Measurements from ENCODE around the gene MYMX.

Gene MYMX

DNA sequence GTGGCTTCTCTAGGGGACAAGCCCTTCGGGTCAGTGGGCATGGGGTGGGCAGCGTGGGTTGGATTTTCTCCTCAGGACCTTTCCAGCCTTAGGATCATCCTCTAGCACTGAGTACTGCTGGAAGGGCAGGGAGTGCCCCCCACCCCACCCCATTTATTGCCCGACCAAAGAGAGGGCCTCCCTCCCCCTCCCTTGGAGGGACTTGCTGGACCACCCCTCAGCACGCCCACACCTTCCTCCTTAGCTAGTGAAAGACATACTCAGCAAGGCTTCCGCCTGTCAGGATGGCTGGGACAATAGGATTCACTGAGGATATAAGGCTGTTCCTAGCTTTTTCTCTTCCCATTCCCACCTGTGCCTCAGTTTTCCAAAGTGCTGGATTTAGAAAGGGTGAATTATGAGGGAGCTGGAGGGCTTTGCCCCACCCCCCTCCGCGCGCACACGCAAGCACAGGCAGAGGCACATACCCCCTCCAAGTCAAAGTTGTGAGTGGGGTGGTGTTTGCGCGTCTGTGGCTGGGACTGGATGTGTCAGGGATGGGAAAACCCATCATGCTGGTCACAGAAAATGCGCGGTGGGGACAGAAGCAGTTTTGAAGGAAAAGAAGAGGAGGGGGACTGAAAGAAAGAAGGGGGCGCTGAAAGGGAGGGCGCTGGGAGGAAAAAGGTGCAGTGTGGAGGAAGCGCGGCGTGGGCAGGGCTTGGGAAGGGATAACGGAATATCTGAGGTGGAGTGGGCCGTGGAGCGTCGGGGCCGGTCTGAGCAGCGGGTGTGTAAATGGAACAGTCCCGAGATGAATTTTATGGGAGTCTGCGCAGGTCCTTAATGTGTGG lies 6.0 kb downstream of the MYMX start:
- ChIA-PET POLR2A (interaction anchor here (0.7 to 3.0 kb wide), 3 partner anchors 24 to 42 kb away, joined by 4 to 11 read pairs (median 9); partner anchors contain the start of gene HSP90AB1), CTCF (interaction anchor here (0.7 to 5.8 kb wide), 14 partner anchors 8 to 533 kb away, joined by 3 to 96 read pairs (median 4); partner anchors contain the start of gene HSP90AB1)
- Histone ChIP-seq H3K9me3 (ENCODE audit: control extremely low read depth in 1 of 5, control insufficient read depth in 4 of 5, insufficient read depth in 2 of 5, low read depth in 1 of 5, low read length in 4 of 5) (no peaks in the 10 kb centered on the region), H3K27ac (ENCODE audit: insufficient read depth in 1 of 2, low read depth in 1 of 2, low read length in 2 of 2, poor library complexity in 1 of 2, severe bottlenecking in 2 of 2) (no peak overlapping the region), H3K4me1 (ENCODE audit: control extremely low read depth in 1 of 4, control insufficient read depth in 4 of 4, insufficient read depth in 4 of 4, low read length in 3 of 4) (peaks cover 0 to 89% (median 72%) of the 10 kb centered on the region in 4 experiments), H3K27me3 (replicated peaks in 2 of 5; ENCODE audit: control insufficient read depth in 4 of 5, insufficient read depth in 5 of 5, low read length in 4 of 5) (no peaks in the 10 kb centered on the region), H3K36me3 (ENCODE audit: control insufficient read depth in 4 of 4, insufficient read depth in 4 of 4, low read length in 3 of 4) (peaks cover 0 to 8% (median 0%) of the 10 kb centered on the region in 4 experiments), H3K4me3 (ENCODE audit: control insufficient read depth in 1 of 7, extremely low read depth in 1 of 7, insufficient read depth in 4 of 7, low read depth in 2 of 7, low read length in 6 of 7) (peak overlapping the region in 6 of 7 experiments; percentile 42 to 78 (median 60))
- WGBS (ENCODE audit: insufficient coverage) = 9% methylated on average over 19 of the region's 26 CpGs
- peak in 1 of 3 donors; percentile 23 for DNase-seq

DNA sequence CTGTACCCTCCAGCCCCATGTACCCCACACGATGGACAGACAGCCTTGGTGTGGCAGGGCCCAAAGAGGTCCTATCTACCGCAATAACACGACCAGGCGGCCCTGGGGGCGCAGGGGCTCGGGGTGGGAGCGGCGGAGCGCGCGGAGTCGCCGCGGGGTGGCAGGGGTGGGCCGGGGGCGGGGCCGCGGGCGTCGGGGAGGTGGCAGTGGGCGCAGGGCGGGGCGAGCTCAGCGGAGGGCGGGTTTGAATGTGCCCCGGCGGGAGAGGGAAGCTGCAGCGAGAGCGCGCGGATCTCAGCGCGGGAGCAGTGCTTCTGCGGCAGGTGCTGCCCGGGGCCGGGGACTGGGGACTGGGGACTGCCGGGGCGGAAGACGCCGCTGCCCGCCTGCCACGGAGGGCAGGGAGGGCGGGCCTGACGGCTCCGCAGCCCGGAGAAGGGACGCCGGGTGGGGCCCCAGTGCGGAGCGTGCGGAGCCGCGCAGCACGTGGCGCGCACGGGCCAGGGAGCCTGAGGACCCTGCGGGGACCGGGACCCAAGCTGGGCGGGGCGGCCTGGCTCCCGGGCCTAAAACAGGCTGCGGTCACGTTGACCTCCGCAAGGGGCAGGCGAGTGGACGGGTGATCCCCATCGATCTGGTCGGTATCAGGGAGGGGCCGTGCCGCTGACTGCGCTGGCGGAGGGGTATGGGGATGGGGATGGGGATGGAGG lies 6.7 kb downstream of the MYMX start, which contains the start of gene SLC29A1:
TSS of gene SLC29A1 (plus strand) at position 277 of the 710 bp plus-strand sequence. CDS start 3,719 bp downstream, outside the sequence.
- Histone ChIP-seq H3K4me3 (ENCODE audit: control insufficient read depth in 1 of 7, extremely low read depth in 1 of 7, insufficient read depth in 4 of 7, low read depth in 2 of 7, low read length in 6 of 7) (peak within 1 kb of the TSS; percentile 10 to 78 (median 61)), H3K9me3 (ENCODE audit: control extremely low read depth in 1 of 5, control insufficient read depth in 4 of 5, insufficient read depth in 2 of 5, low read depth in 1 of 5, low read length in 4 of 5) (no peaks in the 10 kb centered on the region), H3K27ac (ENCODE audit: insufficient read depth in 1 of 2, low read depth in 1 of 2, low read length in 2 of 2, poor library complexity in 1 of 2, severe bottlenecking in 2 of 2) (peak within 1 kb of the TSS in 1 of 2 experiments; percentile 6), H3K4me1 (ENCODE audit: control extremely low read depth in 1 of 4, control insufficient read depth in 4 of 4, insufficient read depth in 4 of 4, low read length in 3 of 4) (peaks cover 0 to 83% (median 65%) of the 10 kb centered on the region in 4 experiments), H3K27me3 (replicated peaks in 2 of 5; ENCODE audit: control insufficient read depth in 4 of 5, insufficient read depth in 5 of 5, low read length in 4 of 5) (no peaks in the 10 kb centered on the region), H3K36me3 (ENCODE audit: control insufficient read depth in 4 of 4, insufficient read depth in 4 of 4, low read length in 3 of 4) (peaks cover 0 to 15% (median 0%) of the 10 kb centered on the region in 4 experiments)
- ChIA-PET POLR2A (interaction anchor here (1.5 to 3.0 kb wide), 2 partner anchors 10 to 24 kb away, joined by 4 to 11 read pairs; partner anchors contain the start of gene HSP90AB1), CTCF (interaction anchor here (1.0 to 5.8 kb wide), 12 partner anchors 10 to 534 kb away, joined by 3 to 96 read pairs (median 4); partner anchors contain the start of gene HSP90AB1)
- peak; percentile 80 to 89 (median 88) for DNase-seq
- 0% methylated on average over 49 of the region's 73 CpGs for WGBS (ENCODE audit: insufficient coverage)

DNA sequence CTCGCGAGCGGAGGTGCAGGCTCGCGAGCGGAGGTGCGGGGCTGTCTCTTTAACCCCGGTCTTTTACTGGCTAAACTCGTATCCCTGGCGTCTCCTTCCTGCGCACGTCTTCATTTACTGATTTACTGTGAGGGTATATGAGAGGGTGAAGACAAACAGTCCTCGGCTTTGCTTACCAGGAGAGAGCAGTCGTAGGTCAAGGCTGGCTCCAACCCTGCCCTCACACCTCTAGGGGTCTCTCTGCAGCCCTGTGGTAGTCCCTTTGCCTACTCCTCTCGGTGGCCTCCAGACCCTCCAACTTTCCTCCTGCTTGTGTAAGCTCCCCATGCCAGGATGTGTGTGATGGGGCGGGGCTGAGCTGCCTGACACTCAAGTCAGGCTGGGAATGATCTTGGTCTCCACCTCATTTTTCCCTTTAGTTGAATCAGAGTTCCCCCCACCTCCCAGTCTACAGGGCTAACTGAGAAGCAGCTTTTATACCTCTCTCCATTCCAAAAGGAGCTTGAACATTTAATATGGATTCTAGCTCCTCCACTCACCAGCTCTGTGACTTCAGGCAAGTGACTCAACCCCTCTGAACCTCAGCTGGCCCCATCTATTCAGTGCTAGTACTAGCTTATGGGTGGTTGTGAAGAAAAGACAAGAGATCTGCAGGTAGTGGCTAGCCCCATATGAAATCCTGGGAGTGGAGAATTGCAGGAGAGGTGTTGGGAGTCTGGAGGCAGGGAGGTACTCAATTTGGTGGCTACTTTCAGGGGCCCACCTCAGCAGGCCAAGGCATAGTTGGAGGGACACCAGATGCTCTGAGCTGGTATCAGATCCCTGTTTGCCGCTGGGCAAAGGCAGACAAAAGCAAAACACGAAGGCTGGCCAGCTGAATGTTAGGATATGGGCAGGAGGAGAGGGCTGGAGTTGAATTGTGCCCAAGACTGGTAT lies 7.6 kb downstream of the MYMX start:
- Histone ChIP-seq H3K36me3 (ENCODE audit: control insufficient read depth in 4 of 4, insufficient read depth in 4 of 4, low read length in 3 of 4) (peaks cover 0 to 24% (median 4%) of the 10 kb centered on the region in 4 experiments), H3K27ac (ENCODE audit: insufficient read depth in 1 of 2, low read depth in 1 of 2, low read length in 2 of 2, poor library complexity in 1 of 2, severe bottlenecking in 2 of 2) (peak overlapping the region in 1 of 2 experiments; percentile 6), H3K9me3 (ENCODE audit: control extremely low read depth in 1 of 5, control insufficient read depth in 4 of 5, insufficient read depth in 2 of 5, low read depth in 1 of 5, low read length in 4 of 5) (no peaks in the 10 kb centered on the region), H3K4me1 (ENCODE audit: control extremely low read depth in 1 of 4, control insufficient read depth in 4 of 4, insufficient read depth in 4 of 4, low read length in 3 of 4) (peaks cover 0 to 74% (median 57%) of the 10 kb centered on the region in 4 experiments), H3K4me3 (ENCODE audit: control insufficient read depth in 1 of 7, extremely low read depth in 1 of 7, insufficient read depth in 4 of 7, low read depth in 2 of 7, low read length in 6 of 7) (peak overlapping the region in 6 of 7 experiments; percentile 39 to 76 (median 60)), H3K27me3 (replicated peaks in 2 of 5; ENCODE audit: control insufficient read depth in 4 of 5, insufficient read depth in 5 of 5, low read length in 4 of 5) (no peaks in the 10 kb centered on the region)
- ChIA-PET CTCF (interaction anchor here (0.9 to 5.8 kb wide), 18 partner anchors 11 to 535 kb away, joined by 3 to 96 read pairs (median 4); partner anchors contain the start of gene HSP90AB1), POLR2A (interaction anchor here (1.5 to 3.0 kb wide), 2 partner anchors 9 to 23 kb away, joined by 4 to 11 read pairs; partner anchors contain the start of gene HSP90AB1)
- no peak for DNase-seq
- WGBS (ENCODE audit: insufficient coverage) = 13% methylated on average over 3 of the region's 18 CpGs

DNA sequence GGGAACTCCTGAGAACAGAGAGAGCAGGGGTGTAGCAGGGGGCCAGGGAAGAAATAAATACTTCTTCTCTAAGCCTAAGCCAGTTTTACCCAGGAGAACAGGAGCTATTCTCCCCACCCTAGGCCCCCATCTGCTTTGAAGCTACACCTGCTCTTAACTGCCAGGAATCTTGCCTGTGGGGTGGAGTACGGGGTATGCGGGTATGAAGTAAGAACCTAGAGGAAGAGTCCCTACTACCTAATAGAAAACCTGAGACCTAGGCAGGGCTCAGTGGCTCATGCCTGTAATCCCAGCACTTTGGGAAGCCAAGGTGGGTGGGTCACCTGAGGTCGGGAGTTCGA lies 8.2 kb downstream of the MYMX start:
- H3K4me3 ChIP-seq (ENCODE audit: control insufficient read depth in 1 of 7, extremely low read depth in 1 of 7, insufficient read depth in 4 of 7, low read depth in 2 of 7, low read length in 6 of 7) = peak overlapping the region in 1 of 7 experiments; percentile 76
- H3K36me3 ChIP-seq (ENCODE audit: control insufficient read depth in 4 of 4, insufficient read depth in 4 of 4, low read length in 3 of 4) = peaks cover 0 to 30% (median 9%) of the 10 kb centered on the region in 4 experiments
- no peaks in the 10 kb centered on the region for H3K27me3 ChIP-seq (replicated peaks in 2 of 5; ENCODE audit: control insufficient read depth in 4 of 5, insufficient read depth in 5 of 5, low read length in 4 of 5)
- POLR2A ChIA-PET = interaction anchor here (1.5 to 3.0 kb wide), 2 partner anchors 9 to 22 kb away, joined by 4 to 11 read pairs; partner anchors contain the start of gene HSP90AB1
- H3K27ac ChIP-seq (ENCODE audit: insufficient read depth in 1 of 2, low read depth in 1 of 2, low read length in 2 of 2, poor library complexity in 1 of 2, severe bottlenecking in 2 of 2) = no peak overlapping the region
- WGBS (ENCODE audit: insufficient coverage) = 100% methylated on average over 2 of the region's 4 CpGs
- no peak for DNase-seq
- CTCF ChIA-PET = interaction anchor here (0.9 to 5.8 kb wide), 15 partner anchors 11 to 127 kb away, joined by 3 to 96 read pairs (median 4); partner anchors contain the start of gene HSP90AB1
- H3K9me3 ChIP-seq (ENCODE audit: control extremely low read depth in 1 of 5, control insufficient read depth in 4 of 5, insufficient read depth in 2 of 5, low read depth in 1 of 5, low read length in 4 of 5) = no peaks in the 10 kb centered on the region
- H3K4me1 ChIP-seq (ENCODE audit: control extremely low read depth in 1 of 4, control insufficient read depth in 4 of 4, insufficient read depth in 4 of 4, low read length in 3 of 4) = peaks cover 0 to 70% (median 53%) of the 10 kb centered on the region in 4 experiments

DNA sequence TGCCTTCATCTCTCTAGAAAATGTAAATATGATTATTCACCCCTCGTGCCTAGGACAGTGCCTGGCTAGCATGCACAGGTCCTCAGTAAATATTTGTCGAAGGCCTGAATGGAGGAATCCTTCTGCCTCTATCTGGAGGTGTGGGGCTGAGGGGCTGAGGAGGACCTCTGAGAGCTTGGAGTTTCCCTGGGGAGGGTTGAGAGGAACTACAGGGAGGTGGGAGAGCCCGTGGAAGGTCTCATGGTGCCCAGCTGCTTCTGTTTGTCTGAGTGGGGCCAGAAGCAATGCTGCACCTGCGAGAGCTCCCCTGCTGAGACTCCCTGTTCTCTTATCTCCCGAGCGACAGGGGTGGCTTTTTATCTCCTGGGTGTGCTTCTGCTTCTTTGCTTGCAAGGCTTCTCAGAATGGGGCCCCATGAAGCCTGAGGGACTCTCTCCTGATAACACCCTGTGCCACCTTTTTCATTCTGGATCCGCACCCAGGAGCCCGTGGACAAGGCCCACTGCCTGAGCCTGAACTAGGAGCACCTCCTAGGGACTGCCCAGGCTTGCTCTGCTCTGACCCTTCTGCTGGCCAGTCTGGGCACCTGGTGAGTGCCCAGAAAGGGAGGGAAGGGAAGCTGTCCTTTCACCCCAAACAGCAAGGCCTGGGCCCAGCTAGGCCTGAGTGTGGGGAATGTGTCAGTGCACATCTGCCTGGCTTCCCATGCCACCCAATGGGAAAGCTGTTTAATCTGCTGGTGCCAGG lies 9.0 kb downstream of the MYMX start:
- POLR2A ChIA-PET = interaction anchor here (3.0 kb wide), 1 partner anchor 22 kb away, joined by 11 read pairs; the partner anchor contains the start of gene HSP90AB1
- peak overlapping the region in 1 of 2 experiments; percentile 55 for H3K27ac ChIP-seq (ENCODE audit: insufficient read depth in 1 of 2, low read depth in 1 of 2, low read length in 2 of 2, poor library complexity in 1 of 2, severe bottlenecking in 2 of 2)
- CTCF ChIA-PET = interaction anchor here (0.6 to 5.8 kb wide), 7 partner anchors 10 to 128 kb away, joined by 3 to 96 read pairs (median 4); partner anchors contain the start of gene HSP90AB1
- no peaks in the 10 kb centered on the region for H3K9me3 ChIP-seq (ENCODE audit: control extremely low read depth in 1 of 5, control insufficient read depth in 4 of 5, insufficient read depth in 2 of 5, low read depth in 1 of 5, low read length in 4 of 5)
- peak overlapping the region in 1 of 7 experiments; percentile 5 for H3K4me3 ChIP-seq (ENCODE audit: control insufficient read depth in 1 of 7, extremely low read depth in 1 of 7, insufficient read depth in 4 of 7, low read depth in 2 of 7, low read length in 6 of 7)
- no peaks in the 10 kb centered on the region for H3K27me3 ChIP-seq (replicated peaks in 2 of 5; ENCODE audit: control insufficient read depth in 4 of 5, insufficient read depth in 5 of 5, low read length in 4 of 5)
- DNase-seq = peak in 1 of 3 donors; percentile 49
- peaks cover 0 to 38% (median 16%) of the 10 kb centered on the region in 4 experiments for H3K36me3 ChIP-seq (ENCODE audit: control insufficient read depth in 4 of 4, insufficient read depth in 4 of 4, low read length in 3 of 4)
- peaks cover 0 to 64% (median 50%) of the 10 kb centered on the region in 4 experiments for H3K4me1 ChIP-seq (ENCODE audit: control extremely low read depth in 1 of 4, control insufficient read depth in 4 of 4, insufficient read depth in 4 of 4, low read length in 3 of 4)
- WGBS (ENCODE audit: insufficient coverage) = 86% methylated on average over 5 of the region's 8 CpGs
